Measurements from ENCODE around the gene SLC4A5.
"Not testable (repeated sequence)": the region's sequence is repeated elsewhere in the genome, so short reads cannot be mapped to it uniquely, and the experiment has no call there.

SLC4A5 gene

GRCh38 chr2:74199275-74199701 is 143.9 kb downstream of the SLC4A5 start:
- no peak for DNase-seq (ENCODE audit: low read depth)

DNA sequence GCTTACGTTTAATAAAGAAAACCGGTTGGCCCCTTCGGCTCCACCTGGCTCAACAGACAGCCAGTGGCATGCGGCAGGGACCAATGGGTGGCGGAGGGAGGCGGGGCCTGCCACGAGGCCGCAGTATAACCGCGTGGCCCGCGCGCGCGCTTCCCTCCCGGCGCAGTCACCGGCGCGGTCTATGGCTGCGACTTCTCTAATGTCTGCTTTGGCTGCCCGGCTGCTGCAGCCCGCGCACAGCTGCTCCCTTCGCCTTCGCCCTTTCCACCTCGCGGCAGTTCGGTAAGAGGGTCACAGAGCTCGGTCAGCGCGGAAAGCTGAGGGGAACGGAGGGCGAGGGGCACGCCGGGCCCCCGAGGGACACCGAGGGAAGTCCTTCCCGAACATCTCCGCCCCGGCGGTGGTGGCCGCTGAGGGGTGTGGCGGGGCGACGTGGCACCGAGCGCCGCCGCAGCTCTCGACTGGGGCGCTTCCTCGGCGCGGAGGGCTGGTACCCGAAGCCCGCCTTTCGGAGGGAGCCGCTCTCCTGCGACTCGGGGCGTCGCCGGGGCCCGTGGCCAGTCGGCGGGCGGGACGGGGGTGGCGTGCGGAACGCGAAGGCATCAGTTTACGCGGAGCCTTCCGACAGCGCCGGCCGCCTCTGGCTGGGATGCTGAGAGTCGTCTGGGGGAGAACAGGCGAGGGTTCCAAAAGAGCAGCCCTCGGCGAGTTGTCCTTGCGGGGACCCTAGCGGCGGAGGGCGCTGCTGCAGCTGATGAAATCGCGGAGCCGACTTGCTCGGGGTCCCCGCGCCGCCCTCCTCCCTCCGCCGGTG is 144.5 kb downstream of the SLC4A5 start, which contains the start of gene MTHFD2:
Gene MTHFD2 (plus strand): TSS at position 155 of the 814 bp plus-strand sequence. CDS start 27 bp downstream, at position 182.
- DNase-seq (ENCODE audit: low read depth): peak; percentile 81

DNA sequence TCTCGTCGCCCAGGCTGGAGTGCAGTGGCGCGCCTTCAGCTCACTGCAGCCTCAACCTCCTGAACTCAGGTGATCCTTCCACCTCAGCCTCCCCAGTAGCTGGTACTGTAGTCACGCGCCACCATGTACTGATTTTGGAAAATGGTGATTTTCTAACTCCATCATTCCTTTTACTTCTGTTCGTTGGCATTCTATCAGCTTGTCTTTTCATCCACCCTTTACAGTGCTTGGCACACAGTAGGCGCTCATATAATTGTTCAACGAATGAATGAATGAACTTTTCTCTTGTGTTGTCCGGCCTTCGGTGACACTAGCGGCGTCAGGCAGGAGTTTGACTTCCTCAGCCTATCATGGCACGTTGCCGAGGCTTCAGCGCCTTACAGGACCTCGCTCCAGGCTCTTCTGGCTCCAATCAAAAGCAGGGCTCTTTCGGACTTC is 145.2 kb downstream of the SLC4A5 start:
- no peak for DNase-seq (ENCODE audit: low read depth)

- DNase-seq (ENCODE audit: low read depth): no peak
Observed at GRCh38 chr2:74197049-74197448, 146.2 kb downstream of the SLC4A5 start.

DNA sequence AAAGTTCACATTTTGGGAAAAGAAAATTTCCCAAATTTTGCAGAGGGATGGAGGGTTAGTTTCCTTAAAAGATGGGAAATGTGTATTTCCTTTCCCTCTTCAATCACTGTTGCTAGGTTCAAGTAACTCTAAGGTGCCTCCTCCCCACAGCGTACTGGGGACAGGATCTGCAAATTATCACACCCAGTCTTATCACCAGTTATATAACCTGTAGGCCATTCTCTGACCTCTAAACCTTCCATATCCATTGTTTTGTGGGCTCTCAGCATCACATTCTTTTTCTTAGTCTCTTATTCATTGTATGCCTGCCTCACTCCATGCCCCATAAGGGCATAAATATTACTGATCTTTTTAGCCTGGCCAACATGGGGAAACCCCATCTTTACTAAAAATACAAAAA is 148.4 kb downstream of the SLC4A5 start:
- no peak for DNase-seq (ENCODE audit: low read depth)

DNA sequence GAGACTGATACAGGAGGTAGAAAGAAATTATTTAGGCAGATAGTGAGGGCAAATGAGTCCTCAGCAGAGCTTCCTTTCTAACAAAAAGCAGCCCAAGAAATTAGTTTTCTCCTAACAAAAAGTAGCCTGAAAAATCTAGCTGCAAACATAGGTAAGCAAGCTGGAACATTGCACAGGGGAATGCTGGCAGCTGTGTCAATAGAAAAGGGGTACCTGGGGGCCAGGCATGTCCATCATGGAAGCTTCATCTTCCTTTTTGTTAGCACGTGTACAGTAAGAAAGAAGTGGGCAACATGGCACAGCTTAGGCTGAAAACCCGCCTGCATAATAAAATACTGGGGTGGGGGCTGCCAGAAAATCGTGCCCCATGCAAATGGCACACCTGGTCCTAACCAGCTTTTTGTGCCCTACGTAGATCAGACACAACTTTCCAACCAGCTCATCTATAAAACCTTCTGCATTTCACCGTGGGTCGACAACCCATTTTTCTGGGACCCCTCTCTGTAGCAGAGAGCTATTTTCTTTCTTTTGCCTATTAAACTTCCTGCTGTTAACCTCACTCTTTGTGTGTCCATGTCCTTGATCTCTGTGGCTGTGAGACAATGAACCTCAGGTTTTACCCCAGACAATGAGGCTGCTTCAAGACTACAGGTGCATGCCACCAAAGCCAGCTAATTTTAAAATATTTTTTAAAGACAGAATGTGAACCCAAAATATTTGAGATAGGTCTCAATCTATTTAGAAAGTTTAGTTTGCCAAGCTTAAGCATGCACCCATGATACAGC is 151.4 kb downstream of the SLC4A5 start:
- no peak for DNase-seq (ENCODE audit: low read depth)

DNA sequence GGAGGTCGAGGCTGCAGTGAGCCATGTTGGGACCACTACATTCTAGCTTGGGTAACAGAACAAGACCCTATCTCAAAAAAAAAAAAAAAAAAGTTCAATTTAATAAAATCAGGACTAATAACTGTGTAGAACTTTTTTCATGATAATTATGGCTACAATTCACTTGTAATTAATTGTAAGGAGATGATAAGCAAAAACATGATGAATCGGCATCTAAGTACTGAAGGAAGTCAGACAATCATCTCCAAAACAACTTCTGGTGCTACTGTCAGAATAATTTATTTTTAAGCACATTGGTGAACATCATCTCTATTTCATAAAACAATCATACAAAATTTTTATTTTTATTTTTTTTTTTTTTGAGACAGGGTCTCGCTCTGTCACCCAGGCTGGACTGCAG is 154.5 kb downstream of the SLC4A5 start:
- DNase-seq (ENCODE audit: low read depth): no peak

DNA sequence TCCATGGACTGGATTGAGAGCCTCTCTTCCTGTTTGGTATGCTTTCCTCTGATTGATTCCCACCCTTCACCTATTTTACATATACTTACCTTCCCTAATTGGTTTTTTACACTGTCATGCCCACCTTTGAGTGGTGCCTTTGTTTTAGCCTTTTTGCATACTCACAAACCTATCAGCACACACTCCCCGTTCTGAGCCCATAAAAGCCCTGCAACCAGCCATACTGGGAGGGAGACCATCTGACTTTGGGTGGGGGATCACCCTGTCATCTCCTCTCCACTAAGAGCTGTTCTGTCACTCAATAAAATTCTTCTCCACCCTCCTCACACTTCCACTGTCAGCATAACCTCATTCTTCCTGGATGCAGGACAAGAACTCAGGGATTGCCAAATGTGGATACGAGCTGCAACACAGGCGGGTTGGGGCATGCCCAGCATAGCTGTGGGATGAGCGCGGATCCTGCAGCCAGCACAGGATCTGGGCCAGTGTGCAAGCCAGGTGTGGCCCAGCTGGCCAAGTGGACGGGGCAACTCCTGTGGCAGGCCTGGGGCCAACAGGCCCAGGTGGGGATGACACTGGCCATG is 155.1 kb downstream of the SLC4A5 start:
- DNase-seq (ENCODE audit: low read depth): no peak

DNA sequence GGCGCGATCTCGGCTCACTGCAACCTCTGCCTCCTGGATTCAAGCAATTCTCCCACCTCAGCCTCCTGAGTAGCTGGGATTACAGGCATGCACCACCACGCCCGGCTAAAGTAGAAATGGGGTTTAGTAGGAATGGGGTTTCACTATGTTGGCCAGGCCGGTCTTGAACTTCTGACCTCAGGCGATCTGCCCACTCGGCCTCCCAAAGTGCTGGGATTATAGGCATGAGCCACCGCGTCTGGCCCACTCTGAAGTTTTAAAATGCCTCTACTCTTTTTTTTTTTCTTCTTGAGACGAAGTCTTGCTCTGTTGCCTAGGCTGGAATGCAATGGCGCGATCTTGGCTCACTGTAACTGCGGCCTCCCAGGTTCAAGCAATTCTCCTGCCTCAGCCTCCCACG is 156.5 kb downstream of the SLC4A5 start:
- DNase-seq (ENCODE audit: low read depth): not testable (repeated sequence)

- DNase-seq (ENCODE audit: low read depth): no peak
Observed at GRCh38 chr2:74186038-74186437, 157.2 kb downstream of the SLC4A5 start.

DNA sequence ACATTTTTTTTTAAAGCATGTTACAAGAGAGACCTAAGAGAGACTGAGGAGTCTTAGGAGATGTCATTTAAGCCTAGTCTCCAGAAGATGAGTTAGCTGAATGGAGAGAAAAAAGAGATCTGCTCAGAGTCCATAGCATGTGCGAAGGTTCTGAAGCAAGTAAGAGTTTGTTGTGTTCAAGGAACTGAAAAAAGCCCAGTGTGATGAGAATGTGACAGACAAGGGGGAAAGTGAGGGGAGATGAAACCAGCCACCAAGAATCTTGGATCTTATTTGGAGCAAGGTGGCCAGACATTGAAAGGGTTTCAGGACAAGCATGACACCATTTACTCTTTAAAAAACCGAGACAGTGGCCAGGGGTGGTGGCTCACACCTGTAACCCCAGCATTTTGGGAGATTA is 159.3 kb downstream of the SLC4A5 start:
- no peak for DNase-seq (ENCODE audit: low read depth)

GRCh38 chr2:74181739-74182138 is 161.5 kb downstream of the SLC4A5 start:
- no peak for DNase-seq (ENCODE audit: low read depth)

- no peak for DNase-seq (ENCODE audit: low read depth)
Observed at GRCh38 chr2:74179063-74179865, 164.0 kb downstream of the SLC4A5 start.

DNA sequence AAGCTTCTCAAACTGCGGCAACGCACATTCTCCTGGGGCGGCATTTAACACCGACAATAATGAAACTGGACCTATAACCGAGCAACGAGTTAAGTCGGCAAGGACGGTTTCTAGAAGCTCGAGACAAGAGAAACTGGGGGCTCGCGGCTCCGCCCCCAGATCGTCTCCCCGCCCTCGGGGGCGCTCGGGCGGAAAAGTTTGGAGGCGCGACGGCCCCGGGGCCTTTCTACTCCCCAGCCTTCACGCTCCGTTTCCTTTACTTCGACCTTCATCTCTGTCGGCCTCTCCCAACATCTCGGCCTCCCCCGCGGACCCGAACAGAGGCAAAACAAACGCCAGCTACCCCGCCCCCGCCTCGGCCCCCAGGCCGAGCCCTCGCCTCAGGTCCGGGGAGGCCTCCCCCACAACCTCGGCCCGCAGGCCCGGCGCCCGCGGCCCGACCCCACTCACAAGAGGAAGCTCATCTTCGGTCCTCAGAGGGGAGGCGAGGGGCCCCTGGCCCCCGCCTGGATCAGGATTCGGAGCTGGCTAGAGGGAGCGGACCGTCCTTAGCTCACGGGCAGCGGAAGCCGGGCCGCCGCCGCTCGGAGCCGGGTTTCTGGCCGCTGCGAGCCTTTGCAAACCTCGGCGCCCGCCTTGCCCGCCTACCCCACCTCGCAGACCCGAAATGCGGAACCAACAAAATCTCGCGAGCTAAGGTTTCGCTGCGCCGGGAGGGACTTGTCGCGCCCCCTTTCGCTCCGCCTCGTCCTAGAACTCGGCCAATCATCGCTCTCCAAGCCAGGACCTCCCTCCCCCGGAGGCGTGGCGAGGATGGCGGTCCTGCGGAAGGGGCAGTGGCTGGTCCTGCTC is 164.8 kb downstream of the SLC4A5 start, which contains the start of gene MOB1A:
Gene MOB1A (minus strand): TSS at position 669 of the 852 bp plus-strand sequence. CDS start 205 bp downstream, at position 464.
- peak; percentile 96 for DNase-seq (ENCODE audit: low read depth)

- no peak for DNase-seq (ENCODE audit: low read depth)
Observed at GRCh38 chr2:74177696-74178095, 165.5 kb downstream of the SLC4A5 start.

DNA sequence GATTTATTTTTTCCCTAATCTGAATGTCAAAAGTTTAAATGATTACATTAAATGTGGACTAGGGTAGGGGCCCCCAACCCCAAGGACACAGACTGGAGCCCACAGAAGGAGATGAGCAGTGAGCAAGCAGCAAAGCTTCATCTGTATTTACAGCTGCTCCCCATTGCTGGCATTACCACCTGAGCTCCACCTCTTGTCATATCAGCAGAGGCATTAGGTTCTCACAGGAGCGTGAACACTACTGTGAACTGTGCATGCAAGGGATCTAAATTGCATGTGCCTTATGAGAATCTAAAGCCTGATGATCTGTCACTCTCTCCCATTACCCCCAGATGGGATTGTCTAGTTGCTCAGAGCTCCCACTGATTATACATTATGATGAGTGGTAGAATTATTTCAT is 168.3 kb downstream of the SLC4A5 start:
- no peak for DNase-seq (ENCODE audit: low read depth)

GRCh38 chr2:74168739-74169138 is 174.5 kb downstream of the SLC4A5 start:
- DNase-seq (ENCODE audit: low read depth): no peak

Data from T-helper 22 cell (primary cell).